ENCODE measurements around the gene SMYD1. TPM values are rescaled to one million over a fixed set of nuclear protein-coding genes. Genes with fewer than 3 reads are reported as not detected.

SMYD1 gene
- total RNA-seq, 4 donors from 2014 or later = 0.04 TPM; not detected in 3

- intact Hi-C loops (cut with DNase I; ENCODE audit: low total_unique reads) = no loop called here
- peak in 1 of 2 donors; percentile 58 for DNase-seq (ENCODE audit: low spot score in 2 of 2)
- WGBS, 2 donors = 91 to 93% methylated on average over 7 of the region's 7 CpGs
- no peak for TF ChIP-seq CTCF (IDR thresholded peaks at IDR 0.05)
- no peak for TF ChIP-seq POLR2A (IDR thresholded peaks at IDR 0.05)
- no peak overlapping the region for H3K4me3 ChIP-seq (ENCODE audit: low read depth, poor library complexity, severe bottlenecking)
Observed at GRCh38 chr2:88128654-88129312, 61.2 kb downstream of the SMYD1 start.

DNA sequence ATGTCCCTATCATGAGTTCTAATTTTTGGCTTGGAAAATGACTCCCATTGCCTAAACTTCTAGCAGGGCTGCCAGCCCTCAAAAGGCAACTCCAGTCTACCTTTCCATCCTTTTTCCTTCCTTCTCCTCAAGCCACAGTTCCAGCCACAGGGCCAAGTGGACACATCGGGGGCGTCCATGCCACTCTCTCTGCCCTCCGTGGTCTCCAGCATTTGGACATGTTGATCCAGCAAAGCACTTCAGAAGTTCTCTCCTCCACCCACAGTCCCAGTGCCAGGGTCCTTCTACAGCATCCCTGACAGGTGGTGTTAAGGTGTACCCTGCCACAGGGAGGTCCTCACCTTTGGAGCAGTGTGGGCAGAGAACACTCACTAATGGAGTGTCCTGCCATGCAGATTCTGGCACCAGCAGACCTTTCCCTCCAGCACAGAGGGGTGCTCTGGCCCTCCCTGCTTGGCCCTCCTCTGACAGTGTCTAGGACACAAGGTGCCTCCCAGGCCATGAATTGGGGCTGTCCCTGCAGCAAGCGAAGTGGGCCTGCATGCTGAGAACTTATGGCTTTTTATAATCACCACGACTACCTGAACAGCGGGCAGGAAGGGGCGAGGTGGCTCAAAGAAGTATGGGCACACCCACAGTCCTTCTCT lies 61.8 kb downstream of the SMYD1 start:
- H3K4me3 ChIP-seq (ENCODE audit: low read depth, poor library complexity, severe bottlenecking) = no peak overlapping the region
- no peak for TF ChIP-seq POLR2A (IDR thresholded peaks at IDR 0.05)
- no peak for TF ChIP-seq CTCF (IDR thresholded peaks at IDR 0.05)
- DNase-seq (ENCODE audit: low spot score in 2 of 2) = peak in 1 of 2 donors; percentile 54
- intact Hi-C loops (cut with DNase I; ENCODE audit: low total_unique reads) = no loop called here
- 86 to 88% methylated on average over 7 of the region's 7 CpGs for WGBS, 2 donors

- H3K4me3 ChIP-seq (ENCODE audit: low read depth, poor library complexity, severe bottlenecking) = no peak overlapping the region
- intact Hi-C loops (cut with DNase I; ENCODE audit: low total_unique reads) = no loop called here
- TF ChIP-seq CTCF (IDR thresholded peaks at IDR 0.05) (no peak), POLR2A (IDR thresholded peaks at IDR 0.05) (no peak)
- 89 to 91% methylated on average over 9 of the region's 9 CpGs for WGBS, 2 donors
- DNase-seq (ENCODE audit: low spot score in 2 of 2) = peak in 1 of 2 donors; percentile 29
Observed at GRCh38 chr2:88131201-88131998, 63.8 kb downstream of the SMYD1 start.

- TF ChIP-seq CTCF (IDR thresholded peaks at IDR 0.05) = no peak
- WGBS, 2 donors = 90 to 94% methylated on average over 3 of the region's 3 CpGs
- intact Hi-C loops (cut with DNase I; ENCODE audit: low total_unique reads) = no loop called here
- no peak for DNase-seq (ENCODE audit: low spot score in 2 of 2)
- H3K4me3 ChIP-seq (ENCODE audit: low read depth, poor library complexity, severe bottlenecking) = no peak overlapping the region
Observed at GRCh38 chr2:88131999-88132368, 64.4 kb downstream of the SMYD1 start.

GRCh38 chr2:88133875-88134274 lies 66.2 kb downstream of the SMYD1 start:
- intact Hi-C loops (cut with DNase I; ENCODE audit: low total_unique reads) = no loop called here
- WGBS, 2 donors = 80 to 84% methylated on average over 3 of the region's 3 CpGs
- no peak overlapping the region for H3K4me3 ChIP-seq (ENCODE audit: low read depth, poor library complexity, severe bottlenecking)
- DNase-seq (ENCODE audit: low spot score in 2 of 2) = no peak
- no peak for TF ChIP-seq CTCF (IDR thresholded peaks at IDR 0.05)
- no peak for TF ChIP-seq POLR2A (IDR thresholded peaks at IDR 0.05)

Measured in lower leg skin (tissue), 4 donors.